Glutamatergic neuron (in vitro differentiated cells): ENCODE results near the gene KCNA1. TPM values are rescaled to one million over a fixed set of nuclear protein-coding genes. Genes with fewer than 3 reads are reported as not detected.

ENCODE experiments used
- DNase-seq: peaks from one replicate; pipeline ENCODE4 v3.0.0; 2022
- H3K27ac Mint-ChIP-seq: one replicate; pipeline ENCODE4 v1.8.0; 2020; ENCODE audit warnings: mild to moderate bottlenecking, mixed read lengths, inconsistent platforms; ENCODE audit not compliant: unreplicated experiment
- H3K27me3 Mint-ChIP-seq: one replicate; pipeline ENCODE4 v1.8.0; 2020; ENCODE audit warnings: mild to moderate bottlenecking, moderate library complexity, mixed read lengths, inconsistent platforms; ENCODE audit not compliant: unreplicated experiment
- H3K36me3 Mint-ChIP-seq: one replicate; pipeline ENCODE4 v1.8.0; 2020; ENCODE audit warnings: mild to moderate bottlenecking, mixed read lengths, inconsistent platforms; ENCODE audit not compliant: unreplicated experiment
- H3K4me1 Mint-ChIP-seq: one replicate; pipeline ENCODE4 v1.8.0; 2020; ENCODE audit warnings: mild to moderate bottlenecking, low read depth, mixed read lengths, inconsistent platforms; ENCODE audit not compliant: unreplicated experiment
- H3K4me3 Mint-ChIP-seq: one replicate; pipeline ENCODE4 v1.8.0; 2020; ENCODE audit warnings: mild to moderate bottlenecking, mixed read lengths, inconsistent platforms; ENCODE audit not compliant: unreplicated experiment
- H3K9me3 Mint-ChIP-seq: one replicate; pipeline ENCODE4 v1.8.0; 2020; ENCODE audit warnings: mild to moderate bottlenecking, moderate library complexity, mixed read lengths, inconsistent platforms; ENCODE audit not compliant: unreplicated experiment
- CTCF ChIP-seq: fragments of 200-600 bp; sonication (generic); IDR thresholded peaks from one replicate; pipeline ENCODE4 v1.5.0; 2021; ENCODE audit not compliant: partially characterized antibody, unreplicated experiment
- total RNA-seq: library from RNA; stranded (reverse); fragmentation: NEBNext Ultra II Directional; extraction: Animal tissue kit (Norgen Biotek cat#: 25700); gene quantifications from one replicate; pipeline ENCODE4 v1.2.1, GENCODE V29; 2021; ENCODE audit not compliant: unreplicated experiment

KCNA1 gene
- total RNA-seq, 1 donor from 2014 or later: 0.05 TPM

- Mint-ChIP-seq H3K4me1 (peaks cover 3% of the 10 kb centered on the region), H3K27ac (no peak overlapping the region), H3K27me3 (peaks cover 20% of the 10 kb centered on the region), H3K4me3 (peak overlapping the region; percentile 87), H3K36me3 (peaks cover 8% of the 10 kb centered on the region), H3K9me3 (peaks cover 8% of the 10 kb centered on the region)
- peak; percentile 42 for DNase-seq
- no peak for TF ChIP-seq CTCF
These were observed 333 bp upstream of the KCNA1 start for GRCh38 chr12:4909410-4909733.

GRCh38 chr12:4910502-4911315, 1.0 kb downstream of the KCNA1 start:
- DNase-seq: peak; percentile 43
- peaks cover 8% of the 10 kb centered on the region for H3K36me3 Mint-ChIP-seq
- H3K27ac Mint-ChIP-seq: no peak overlapping the region
- H3K4me3 Mint-ChIP-seq: peak overlapping the region; percentile 93
- peaks cover 3% of the 10 kb centered on the region for H3K4me1 Mint-ChIP-seq
- no peak for TF ChIP-seq CTCF
- peaks cover 8% of the 10 kb centered on the region for H3K9me3 Mint-ChIP-seq
- peaks cover 20% of the 10 kb centered on the region for H3K27me3 Mint-ChIP-seq

- peaks cover 8% of the 10 kb centered on the region for H3K9me3 Mint-ChIP-seq
- H3K27ac Mint-ChIP-seq: no peak overlapping the region
- no peak for DNase-seq
- H3K36me3 Mint-ChIP-seq: peaks cover 8% of the 10 kb centered on the region
- peaks cover 3% of the 10 kb centered on the region for H3K4me1 Mint-ChIP-seq
- peak overlapping the region; percentile 76 for H3K4me3 Mint-ChIP-seq
- peaks cover 20% of the 10 kb centered on the region for H3K27me3 Mint-ChIP-seq
- TF ChIP-seq CTCF: no peak
These were observed 1.8 kb downstream of the KCNA1 start for GRCh38 chr12:4911316-4911994.

- Mint-ChIP-seq H3K4me1 (peaks cover 3% of the 10 kb centered on the region), H3K27me3 (peaks cover 16% of the 10 kb centered on the region), H3K9me3 (peaks cover 8% of the 10 kb centered on the region), H3K4me3 (no peak overlapping the region), H3K27ac (no peak overlapping the region), H3K36me3 (peaks cover 8% of the 10 kb centered on the region)
- no peak for DNase-seq
- TF ChIP-seq CTCF: no peak
These were observed 5.0 kb downstream of the KCNA1 start for GRCh38 chr12:4914720-4915119.

- Mint-ChIP-seq H3K27me3 (peaks cover 13% of the 10 kb centered on the region), H3K9me3 (peaks cover 6% of the 10 kb centered on the region)
These were observed 6.0 kb downstream of the KCNA1 start for GRCh38 chr12:4915752-4916151.

More at GRCh38 chr12:4915752-4916151, 6.0 kb downstream of the KCNA1 start:
- DNase-seq: no peak
- Mint-ChIP-seq H3K27ac (no peak overlapping the region), H3K4me1 (no peaks in the 10 kb centered on the region), H3K4me3 (no peak overlapping the region), H3K36me3 (peaks cover 8% of the 10 kb centered on the region)
- no peak for TF ChIP-seq CTCF
